Myocyte (in vitro differentiated cells): ENCODE data around the gene LRRN4. TPM values are rescaled to one million over a fixed set of nuclear protein-coding genes. Genes with fewer than 3 reads are reported as not detected.
"Not testable (repeated sequence)": the region's sequence is repeated elsewhere in the genome, so short reads cannot be mapped to it uniquely, and the experiment has no call there.

Source experiments
- DNase-seq: peaks from one replicate; pipeline ENCODE4 v3.0.0-alpha.2; 2012; ENCODE audit warnings: low read depth
- total RNA-seq: library from RNA; depleted of rRNA; stranded (reverse); fragments of >200 nt; gene quantifications from 2 replicates; pipeline ENCODE4 v1.2.3, GENCODE V29; 2014

LRRN4 gene
- total RNA-seq, 1 donor from 2014 or later: not detected

DNA sequence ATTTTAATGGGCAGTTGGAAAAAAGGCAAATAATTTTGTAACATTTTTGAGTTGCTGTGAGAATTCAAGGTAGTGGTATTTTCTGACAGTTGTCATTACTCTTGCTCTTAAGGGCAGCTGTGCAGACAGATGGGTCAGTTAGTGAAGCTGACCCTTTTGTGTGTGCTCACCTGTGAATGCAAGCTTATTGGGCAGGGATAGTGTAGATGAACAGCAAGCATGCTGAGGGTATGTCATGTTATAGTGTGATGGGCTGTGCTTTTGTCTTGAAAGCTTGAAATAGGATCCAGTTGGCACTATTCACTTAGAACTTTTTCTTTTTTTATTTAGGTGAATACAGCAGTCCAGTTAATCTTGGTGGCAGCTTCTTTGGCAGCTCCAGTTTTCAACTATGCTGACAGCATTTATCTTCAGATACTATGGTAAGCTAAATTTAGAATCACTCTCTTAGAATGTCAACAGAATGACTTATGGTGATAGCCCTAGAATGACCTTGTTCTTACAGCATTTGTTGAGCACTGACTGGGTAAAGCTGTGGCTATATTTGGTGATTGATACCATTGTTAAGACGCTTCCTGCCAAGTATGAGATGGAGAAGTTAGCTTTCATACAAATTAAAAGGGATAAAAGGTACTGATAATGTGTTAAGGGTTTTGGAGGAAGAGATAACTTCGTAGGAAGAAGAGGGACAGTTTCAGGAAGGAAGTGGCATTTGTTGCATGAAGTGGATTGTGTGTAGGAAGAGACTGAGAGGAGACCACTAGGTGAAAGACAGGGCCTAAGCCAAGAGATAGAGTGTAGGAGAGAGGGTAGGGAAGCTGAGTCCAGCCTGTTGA lies 19.5 kb downstream of the LRRN4 start:
- DNase-seq: peak; percentile 68

DNA sequence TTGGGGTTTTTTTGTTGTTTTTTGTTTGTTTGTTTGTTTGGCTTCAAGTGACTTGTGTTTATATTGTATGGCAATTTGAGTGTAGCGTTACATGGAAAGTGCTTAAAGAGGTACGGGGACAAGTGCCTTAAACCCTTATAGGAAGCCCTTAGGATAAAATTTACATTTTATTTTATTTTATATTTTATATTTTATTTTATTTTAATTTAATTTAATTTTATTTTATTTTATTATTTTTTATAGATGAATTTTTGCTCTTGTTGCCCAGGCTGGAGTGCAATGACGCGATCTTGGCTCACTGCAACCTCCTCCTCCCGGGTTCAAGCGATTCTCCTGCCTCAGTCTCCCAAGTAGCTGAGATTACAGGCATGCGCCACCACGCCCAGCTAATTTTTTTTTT lies 21.0 kb downstream of the LRRN4 start:
- DNase-seq: not testable (repeated sequence)

DNA sequence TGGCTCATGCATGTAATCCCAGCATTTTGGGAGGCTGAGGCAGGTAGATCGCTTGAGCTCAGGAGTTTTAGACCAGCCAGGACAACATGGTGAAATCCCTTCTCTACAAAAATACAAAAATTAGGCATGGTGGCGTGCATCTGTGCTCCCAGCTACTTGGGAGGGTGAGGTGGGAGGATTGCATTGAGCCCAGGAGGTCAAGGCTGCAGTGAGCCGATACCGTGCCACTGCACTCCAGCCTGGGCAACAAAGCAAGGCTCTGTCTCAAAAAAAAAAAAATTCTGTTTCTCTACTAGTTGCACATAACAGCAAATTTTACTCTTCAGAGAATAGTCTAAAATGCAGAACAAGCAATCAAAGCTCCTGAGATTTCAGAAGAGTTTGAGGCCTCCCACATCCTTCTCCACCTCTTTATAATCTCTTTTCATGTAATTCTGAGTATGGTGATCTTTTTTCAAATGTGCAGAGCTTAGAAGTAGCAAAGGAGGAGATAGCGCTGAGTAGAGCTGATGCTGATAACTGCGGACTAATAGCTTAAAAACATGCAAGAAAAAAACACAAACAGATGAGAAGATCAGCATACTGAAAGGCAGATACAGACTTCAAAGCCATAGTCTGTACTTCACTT lies 23.3 kb downstream of the LRRN4 start:
- DNase-seq: no peak

DNA sequence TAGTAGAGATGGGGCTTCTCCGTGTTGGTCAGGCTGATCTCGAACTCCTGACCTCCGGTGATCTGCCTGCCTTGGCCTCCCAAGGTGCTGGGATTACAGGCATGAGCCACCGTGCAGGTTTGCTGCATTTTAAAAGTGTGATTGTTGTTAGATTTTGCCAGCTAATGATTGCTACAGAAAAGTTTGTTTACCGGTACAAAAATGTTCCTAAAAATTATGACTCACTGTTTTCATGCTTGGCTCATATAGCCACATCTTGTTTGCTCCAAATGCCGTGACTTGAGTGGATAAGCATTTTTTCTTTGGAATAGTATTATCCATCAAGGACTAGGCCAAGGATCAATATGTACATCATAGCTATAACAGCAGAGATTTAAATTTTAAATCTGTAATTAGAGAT lies 24.3 kb downstream of the LRRN4 start:
- DNase-seq: no peak

DNA sequence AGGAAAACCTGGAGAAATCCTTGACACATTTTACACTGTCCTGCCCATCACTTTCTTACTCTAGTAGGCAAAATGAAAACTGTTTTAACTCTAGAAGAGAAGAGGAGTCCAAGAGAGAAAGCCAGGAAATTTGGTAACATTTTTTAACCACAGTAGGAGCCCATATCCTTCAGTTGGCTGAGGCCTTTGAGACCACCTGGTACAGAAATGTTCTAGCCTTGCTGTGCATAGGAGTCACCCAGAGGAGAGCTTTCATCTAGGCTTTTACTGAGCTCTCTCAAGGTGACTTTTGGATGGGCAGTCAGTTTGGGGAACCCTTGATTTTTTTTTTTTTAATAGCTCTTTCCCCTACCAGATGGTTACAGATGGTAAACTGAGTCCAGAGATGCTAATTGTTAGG lies 25.0 kb downstream of the LRRN4 start:
- no peak for DNase-seq

DNA sequence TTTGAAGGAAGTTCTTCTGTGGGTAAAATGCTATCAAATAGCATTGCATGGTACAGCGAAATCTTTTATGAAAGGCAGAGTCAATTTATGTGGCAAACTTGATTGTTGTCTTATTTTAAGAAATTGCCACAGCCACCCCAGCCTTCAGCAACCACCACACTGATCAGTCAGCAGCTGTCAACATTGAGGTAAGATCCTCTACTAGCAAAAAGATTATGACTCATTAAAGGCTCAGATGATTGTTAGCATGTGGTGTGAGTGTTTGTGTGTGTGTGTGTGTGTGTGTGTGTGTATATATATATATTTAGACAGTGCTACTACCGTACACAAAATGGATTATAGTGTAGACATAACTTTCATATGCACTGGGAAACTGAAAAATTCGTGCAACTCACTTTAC lies 27.8 kb downstream of the LRRN4 start:
- DNase-seq: peak; percentile 91

DNA sequence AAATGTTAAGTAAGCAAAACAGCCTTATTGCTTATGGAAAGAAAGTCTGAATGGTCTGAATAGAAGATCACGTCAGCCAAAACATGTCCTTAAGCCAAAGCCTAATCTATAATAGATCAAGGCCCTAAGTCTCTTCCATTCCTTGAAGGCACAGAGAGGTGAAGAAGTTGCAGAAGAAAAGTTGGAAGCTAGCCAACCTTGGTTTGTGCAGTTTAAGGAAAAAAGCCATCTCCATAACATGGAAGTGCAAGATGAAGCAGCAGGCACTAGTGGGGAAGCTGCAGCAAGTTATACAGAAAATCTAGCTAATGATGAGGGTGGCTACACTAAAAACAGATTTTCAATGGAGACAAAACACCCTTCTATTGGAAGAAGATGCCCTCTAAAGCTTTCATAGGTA lies 29.1 kb downstream of the LRRN4 start:
- no peak for DNase-seq

DNA sequence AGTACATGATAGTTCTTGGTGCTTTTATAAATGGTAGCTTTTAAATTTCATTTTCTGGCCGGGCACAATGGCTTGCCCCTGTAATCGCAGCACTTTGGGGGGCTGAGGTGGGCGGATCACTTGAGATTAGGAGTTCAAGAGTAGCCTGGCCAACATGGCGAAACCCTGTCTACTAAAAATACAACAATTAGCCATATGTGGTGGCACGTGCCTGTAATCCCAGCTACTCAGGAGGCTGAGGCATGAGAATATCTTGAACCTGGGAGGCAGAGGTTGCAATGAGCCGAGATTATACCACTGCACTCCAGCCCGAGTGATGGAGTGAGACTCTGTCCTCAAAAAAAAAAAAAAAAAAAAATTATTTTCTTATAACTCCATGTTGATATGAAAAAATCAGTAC lies 36.0 kb downstream of the LRRN4 start:
- no peak for DNase-seq

DNA sequence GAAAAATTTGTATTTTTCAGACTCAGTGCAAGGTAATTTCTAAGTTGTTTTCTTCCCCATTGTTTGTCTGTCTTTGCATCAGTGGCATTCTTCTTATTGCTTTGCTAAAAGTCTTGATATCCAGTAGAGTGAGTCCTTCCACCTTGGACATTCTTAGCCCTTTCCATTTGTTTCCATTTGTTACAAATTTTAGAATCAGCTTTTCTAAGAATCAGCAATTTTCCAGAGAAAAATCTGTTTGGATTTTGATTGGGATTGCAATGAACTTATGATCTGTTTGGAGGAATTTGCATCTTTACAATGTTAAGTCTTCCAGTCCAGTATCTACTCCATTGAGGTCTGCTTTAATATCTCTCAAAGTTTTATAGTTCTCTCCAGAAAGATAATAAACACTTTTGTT lies 36.4 kb downstream of the LRRN4 start:
- DNase-seq: no peak

DNA sequence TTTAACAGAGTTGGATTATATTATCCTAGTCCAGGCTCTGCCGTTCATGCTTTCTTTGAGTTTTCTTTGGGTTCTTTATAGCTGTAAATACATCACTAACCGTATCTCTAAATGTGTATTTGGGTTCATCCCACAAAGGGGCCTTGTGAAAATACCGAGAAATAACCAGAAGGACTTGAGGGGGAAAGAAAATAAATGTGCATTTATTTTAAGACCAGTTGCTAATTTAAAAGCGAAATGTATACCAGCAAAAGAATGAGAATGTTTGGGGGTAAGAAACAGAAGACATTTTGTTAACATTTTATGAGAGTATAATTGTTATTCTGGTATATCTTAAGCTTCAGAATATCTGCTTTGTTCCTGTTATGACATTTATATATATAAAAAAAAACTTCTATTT lies 38.9 kb downstream of the LRRN4 start:
- DNase-seq: no peak

DNA sequence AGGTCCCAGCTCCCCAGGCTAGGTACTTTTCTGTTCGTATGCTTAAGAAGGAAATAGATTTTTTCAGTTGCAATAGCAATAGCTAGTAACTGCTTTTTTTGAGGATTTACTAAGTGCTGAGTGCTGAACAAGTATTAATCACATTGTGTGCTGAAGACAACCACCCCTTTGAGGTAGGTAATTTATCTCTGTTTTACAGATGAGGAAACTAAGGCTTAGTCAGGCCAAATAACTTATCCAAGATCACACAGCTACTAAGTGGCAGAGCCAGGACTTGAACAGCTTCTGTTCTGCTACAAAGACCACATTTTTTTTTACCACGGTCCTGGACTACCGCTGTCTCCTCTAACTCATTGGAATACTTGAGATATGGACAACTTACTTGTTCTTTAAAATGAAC lies 39.8 kb downstream of the LRRN4 start:
- DNase-seq: no peak

DNA sequence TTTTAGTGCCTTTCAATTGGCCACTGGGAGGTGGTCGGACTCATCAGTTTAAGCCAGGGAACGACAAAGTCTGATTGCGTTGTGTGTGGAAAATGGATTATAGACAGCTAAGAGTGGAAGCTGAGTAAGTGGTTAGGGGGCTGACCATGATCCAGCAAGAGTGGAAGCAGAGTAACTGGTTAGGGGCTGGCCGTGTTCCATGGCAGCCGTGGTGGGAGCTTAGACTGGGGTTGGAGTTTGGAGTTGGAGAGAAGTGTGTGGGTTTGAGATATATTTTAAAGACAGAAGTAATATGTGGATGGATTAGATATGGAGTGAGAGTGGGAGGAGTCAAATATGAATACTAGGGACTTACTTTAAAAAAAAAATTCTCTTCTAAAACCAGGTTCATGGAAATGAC lies 41.7 kb downstream of the LRRN4 start:
- DNase-seq: no peak

DNA sequence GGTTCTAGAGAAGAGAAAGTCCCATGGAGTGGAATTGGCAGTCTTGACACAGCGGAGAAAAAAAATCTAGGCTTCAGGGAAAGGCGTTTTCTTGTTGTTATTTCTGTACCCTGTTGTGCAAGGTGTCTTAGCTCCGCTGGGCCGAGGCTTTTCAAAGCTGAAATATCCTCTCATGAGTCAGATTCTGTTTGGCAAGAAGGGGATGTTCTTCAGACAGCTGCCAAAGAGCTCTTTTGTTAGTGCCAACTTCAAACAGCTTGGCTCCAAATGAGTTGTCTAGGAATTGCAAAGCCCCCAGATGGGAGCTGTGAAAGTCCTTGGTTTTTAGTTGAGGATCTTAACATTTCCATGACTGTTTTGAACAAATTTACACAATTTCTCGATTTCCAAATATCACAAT lies 45.6 kb downstream of the LRRN4 start:
- DNase-seq: peak; percentile 91

DNA sequence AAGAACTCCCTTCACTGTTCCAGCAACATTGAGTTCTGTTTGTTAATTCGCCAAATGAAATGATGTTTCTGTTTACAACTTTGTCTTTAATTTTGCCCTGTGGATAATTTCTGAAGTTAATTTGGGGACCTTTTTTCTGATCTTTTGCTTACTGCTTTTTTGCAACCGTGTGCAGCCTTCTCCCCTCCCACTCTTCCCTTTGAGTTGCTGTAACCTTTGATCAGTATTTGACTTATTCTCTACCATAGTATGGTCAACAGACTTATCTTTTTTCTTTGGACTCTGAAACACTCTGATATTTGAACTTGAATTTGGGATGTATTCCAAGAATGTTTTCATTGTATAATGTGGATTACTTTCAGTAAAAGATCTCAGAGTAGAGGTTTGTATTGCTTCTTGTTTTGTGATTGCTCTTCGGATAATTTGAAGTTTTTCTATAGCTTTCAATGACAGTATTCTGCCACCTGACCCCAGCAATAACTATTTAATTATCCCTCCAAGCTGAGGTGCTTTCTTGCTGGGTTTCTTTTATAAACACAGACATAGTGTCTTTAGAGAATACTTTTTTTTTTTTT lies 46.2 kb downstream of the LRRN4 start:
- DNase-seq: no peak

DNA sequence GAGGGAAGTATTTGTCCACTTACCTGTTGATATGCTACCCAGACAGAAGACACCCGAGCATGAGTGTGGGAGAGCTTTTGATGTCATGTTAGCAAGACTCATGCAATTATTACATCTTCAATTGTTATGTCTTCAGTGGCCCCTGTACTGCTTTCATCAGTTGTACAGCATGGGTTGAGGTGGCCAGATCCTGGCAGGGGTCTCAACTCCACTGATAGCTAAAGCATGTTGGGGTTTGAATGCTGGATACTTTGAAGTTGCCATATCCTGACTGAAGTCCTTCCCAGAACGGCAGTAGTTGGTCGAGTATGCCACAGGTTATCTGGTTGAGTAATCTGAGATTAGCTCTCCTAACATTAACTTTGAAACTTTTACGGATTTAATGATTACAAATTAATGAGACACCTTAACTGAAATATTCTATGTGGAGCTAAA lies 46.7 kb downstream of the LRRN4 start:
- no peak for DNase-seq

DNA sequence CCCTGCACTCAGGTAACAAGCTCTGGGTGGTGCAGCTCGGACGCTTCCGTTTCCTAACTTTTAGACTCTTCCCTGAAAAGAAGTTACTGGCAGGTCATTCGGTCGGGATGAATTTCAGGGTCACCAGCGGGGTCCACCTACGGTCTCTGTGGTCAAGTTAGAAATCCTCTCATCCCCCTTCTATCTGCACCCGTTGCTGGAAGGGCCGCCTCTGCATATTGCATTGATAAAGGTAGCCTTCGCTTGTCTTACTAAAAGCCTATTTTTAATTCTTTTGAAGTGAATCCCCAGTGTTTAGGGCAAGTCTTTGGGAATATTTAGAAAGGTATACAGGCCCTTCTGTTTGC lies 47.3 kb downstream of the LRRN4 start:
- DNase-seq: no peak

DNA sequence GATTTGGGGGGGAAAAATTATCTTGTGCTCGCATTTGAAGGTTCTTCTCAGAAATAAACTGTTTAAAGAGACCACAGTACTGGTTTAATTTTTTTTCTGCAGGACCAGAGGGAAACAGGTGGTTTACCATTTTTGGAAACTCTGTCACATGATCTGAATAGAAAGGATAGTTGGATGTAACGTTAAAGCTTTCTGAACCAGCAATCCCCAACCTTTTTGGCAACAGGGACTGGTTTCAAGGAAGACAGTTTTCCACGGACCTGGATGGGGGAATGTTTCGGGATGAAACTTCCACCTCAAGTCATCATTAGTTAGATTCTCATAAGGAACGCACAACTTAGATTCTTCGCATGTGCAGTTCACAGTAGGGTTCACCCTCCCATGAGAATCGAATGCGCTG lies 53.0 kb downstream of the LRRN4 start:
- no peak for DNase-seq

DNA sequence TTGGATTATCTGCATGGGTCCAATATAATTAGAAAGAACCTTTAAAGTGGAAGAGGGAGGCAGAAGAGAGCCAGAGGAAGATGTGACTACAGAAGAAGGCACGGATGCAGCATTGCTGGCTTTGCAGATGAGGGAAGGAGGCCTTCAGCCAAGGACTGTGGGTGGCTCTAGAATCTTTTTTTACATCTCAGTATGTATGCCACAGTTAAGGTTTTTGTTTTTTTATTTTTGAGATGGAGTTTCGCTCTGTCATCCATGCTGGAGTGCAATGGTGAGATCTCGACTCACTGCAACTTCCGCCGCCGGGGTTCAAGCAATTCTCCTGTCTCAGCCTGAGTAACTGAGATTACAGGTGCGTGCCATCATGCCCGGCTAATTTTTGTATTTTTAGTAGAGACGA lies 54.1 kb downstream of the LRRN4 start:
- no peak for DNase-seq

DNA sequence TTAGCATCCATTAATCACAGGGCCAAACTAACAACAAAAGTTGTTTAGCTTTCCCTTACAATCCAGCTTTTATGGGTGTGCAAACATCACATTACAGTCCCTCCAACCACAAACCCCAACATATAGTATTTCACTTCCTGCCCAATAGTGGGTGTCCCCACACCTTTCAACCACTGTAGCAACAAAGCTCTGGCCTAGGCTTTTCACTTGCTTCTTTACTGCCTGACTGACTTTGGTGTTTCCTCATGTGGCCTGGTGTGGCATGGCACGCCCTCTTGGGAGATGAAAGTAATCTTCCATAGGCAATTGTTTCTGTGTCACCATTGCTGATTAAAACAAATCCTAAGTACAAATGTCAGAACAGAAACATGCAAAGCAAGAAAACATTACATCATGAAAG lies 57.1 kb downstream of the LRRN4 start:
- no peak for DNase-seq

DNA sequence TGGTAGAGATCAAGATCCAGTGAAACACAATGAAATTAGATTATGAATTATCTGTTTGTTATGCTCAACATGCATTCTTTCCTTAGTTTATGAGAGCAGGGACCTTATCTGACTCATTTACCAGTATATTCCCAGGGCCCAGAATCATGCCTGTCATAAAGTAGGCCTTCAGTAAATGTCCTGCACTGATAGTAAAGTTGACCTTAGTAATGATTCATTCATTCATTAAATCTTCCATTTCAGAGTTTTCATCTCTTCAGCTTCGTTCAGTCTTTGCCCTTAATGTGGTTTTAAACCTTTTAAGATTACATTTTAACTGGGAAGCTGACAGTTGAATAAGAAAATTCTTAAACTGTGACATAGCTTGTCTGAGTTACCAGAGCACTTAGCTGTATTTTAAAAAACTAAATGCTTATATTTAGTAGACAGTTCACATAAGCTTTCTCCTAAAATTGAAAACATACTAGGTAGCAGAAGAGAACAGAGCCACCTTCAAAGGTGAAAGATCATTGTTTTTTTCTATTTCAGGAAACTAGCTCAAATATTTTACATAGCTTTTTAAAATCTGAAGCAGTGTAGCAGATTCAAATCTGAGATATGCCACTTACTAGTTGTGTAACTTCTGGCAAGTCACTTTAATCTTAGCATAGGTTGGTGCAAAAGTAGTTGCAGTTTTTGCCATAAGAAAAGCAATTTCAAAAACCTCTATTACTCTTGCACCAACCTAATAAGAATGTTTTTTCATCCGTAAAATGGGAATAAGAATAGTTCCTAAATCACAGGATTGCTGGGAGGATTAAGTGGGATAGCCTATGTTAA lies 62.0 kb downstream of the LRRN4 start:
- no peak for DNase-seq

DNA sequence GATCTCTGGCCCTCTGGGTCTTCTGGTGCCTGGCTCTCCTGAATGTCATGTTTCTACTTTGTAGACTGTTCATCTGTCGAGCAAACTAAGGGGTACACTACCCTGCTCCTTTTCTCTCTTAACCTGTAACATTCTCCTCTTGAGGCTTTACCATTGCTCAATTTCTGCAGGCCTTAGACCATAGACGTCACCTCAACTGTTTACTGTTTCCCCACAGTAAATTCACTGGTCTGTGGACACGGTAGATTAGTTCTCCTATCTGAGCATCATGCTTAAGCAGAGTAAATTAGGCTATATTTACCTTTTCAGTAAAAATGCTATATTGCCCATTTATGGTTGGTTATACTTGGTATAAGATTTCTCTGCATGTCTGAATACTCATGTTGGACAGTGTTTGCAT lies 62.9 kb downstream of the LRRN4 start:
- DNase-seq: no peak
